ENCODE results near the gene BCL2L1. TPM values are rescaled to one million over a fixed set of nuclear protein-coding genes. Genes with fewer than 3 reads are reported as not detected.

Gene BCL2L1
- total RNA-seq, 1 donor from 2014 or later = 52.9 TPM

DNA sequence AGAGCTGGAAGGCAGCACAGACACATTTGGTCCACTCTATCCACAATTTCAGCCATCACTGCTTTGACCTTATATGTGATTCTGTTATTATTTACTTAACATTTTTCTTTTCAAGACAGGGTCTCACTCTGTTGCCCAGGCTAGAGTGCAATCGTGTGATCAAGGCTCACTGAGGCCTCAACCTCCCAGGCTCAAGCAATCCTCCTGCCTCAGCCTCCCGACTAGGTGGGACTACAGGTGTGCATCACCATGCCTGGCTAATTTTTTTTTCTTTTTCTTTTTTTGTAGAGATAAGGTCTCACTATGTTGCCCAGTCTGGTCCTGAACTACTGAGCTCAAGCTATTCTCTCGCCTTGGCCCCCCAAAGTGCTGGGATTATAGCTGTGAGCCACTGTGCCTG, 40.3 kb downstream of the BCL2L1 start:
- Mint-ChIP-seq H3K27me3 (ENCODE audit: unreplicated experiment) (peaks cover 1% of the 10 kb centered on the region), H3K9me3 (ENCODE audit: unreplicated experiment) (no peaks in the 10 kb centered on the region), H3K4me3 (ENCODE audit: unreplicated experiment) (no peak overlapping the region), H3K4me1 (ENCODE audit: unreplicated experiment) (peaks cover 42% of the 10 kb centered on the region), H3K36me3 (ENCODE audit: low read depth, unreplicated experiment) (peaks cover 29% of the 10 kb centered on the region), H3K27ac (ENCODE audit: unreplicated experiment) (no peak overlapping the region)
- DNase-seq (ENCODE audit: low spot score) = no peak
- TF ChIP-seq, protein P1, sequence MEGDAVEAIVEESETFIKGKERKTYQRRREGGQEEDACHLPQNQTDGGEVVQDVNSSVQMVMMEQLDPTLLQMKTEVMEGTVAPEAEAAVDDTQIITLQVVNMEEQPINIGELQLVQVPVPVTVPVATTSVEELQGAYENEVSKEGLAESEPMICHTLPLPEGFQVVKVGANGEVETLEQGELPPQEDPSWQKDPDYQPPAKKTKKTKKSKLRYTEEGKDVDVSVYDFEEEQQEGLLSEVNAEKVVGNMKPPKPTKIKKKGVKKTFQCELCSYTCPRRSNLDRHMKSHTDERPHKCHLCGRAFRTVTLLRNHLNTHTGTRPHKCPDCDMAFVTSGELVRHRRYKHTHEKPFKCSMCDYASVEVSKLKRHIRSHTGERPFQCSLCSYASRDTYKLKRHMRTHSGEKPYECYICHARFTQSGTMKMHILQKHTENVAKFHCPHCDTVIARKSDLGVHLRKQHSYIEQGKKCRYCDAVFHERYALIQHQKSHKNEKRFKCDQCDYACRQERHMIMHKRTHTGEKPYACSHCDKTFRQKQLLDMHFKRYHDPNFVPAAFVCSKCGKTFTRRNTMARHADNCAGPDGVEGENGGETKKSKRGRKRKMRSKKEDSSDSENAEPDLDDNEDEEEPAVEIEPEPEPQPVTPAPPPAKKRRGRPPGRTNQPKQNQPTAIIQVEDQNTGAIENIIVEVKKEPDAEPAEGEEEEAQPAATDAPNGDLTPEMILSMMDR (IDR thresholded peaks at IDR 0.05; ENCODE audit: unreplicated experiment) = no peak

DNA sequence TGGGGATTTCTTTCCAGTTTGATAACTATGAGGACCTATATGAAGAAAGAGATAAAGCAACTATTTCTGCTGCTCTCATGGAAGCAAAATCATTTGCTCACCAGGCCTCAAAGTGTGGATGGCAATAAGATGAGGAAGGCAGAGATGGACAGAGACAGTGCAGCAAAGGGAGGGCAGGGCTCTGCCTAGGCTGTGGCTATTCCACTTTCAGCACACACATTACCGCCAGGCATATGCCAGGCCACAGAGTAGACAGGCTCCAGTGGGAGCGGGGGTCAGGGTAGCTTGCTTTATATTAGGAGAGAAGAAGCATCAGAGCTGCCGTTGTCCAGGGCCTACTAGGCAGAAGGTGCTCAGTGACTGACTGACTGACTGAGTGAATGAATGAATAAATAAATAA, 40.9 kb downstream of the BCL2L1 start:
- H3K9me3 Mint-ChIP-seq (ENCODE audit: unreplicated experiment) = no peaks in the 10 kb centered on the region

DNA sequence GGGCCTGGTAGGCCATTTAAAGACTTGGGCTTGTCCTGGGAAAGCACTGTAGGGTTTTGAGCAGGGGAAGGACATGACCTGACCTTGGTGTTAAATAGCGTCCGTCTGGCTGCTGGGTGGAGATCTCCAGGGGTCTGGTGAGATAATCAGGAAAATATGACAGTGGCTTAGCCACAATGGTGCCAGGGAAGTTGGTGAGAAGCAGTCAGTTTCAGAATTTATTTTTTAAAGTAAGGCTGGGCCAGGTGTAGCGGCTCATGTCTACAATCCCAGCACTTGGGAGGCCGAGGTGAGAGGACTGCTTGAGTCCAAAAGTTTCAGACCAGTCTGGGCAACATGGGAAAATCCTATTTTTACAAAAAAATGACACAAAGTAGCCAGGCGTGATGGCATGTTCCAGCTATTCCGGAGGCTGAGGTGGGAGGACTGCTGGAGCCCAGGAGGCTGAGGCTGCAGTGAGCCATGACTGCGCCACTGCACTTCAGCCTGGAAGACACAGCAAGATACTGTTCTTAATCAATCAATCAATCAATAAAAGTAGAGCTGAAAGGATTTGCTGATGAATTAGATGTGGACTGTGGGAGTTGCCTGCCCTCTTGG, 41.4 kb downstream of the BCL2L1 start:
- TF ChIP-seq, protein P1 (IDR thresholded peaks at IDR 0.05; ENCODE audit: unreplicated experiment) = no peak
- Mint-ChIP-seq H3K4me3 (ENCODE audit: unreplicated experiment) (peak overlapping the region; percentile 26), H3K36me3 (ENCODE audit: low read depth, unreplicated experiment) (peaks cover 22% of the 10 kb centered on the region), H3K9me3 (ENCODE audit: unreplicated experiment) (no peaks in the 10 kb centered on the region), H3K4me1 (ENCODE audit: unreplicated experiment) (peaks cover 49% of the 10 kb centered on the region), H3K27ac (ENCODE audit: unreplicated experiment) (peak overlapping the region; percentile 5), H3K27me3 (ENCODE audit: unreplicated experiment) (peaks cover 1% of the 10 kb centered on the region)
- no peak for DNase-seq (ENCODE audit: low spot score)

More for the DNA sequence above, 40.9 kb downstream of the BCL2L1 start:
- Mint-ChIP-seq H3K4me1 (ENCODE audit: unreplicated experiment) (peaks cover 44% of the 10 kb centered on the region), H3K27me3 (ENCODE audit: unreplicated experiment) (peaks cover 1% of the 10 kb centered on the region), H3K36me3 (ENCODE audit: low read depth, unreplicated experiment) (peaks cover 24% of the 10 kb centered on the region), H3K4me3 (ENCODE audit: unreplicated experiment) (no peak overlapping the region), H3K27ac (ENCODE audit: unreplicated experiment) (no peak overlapping the region)
- DNase-seq (ENCODE audit: low spot score) = no peak
- TF ChIP-seq, protein P1 (IDR thresholded peaks at IDR 0.05; ENCODE audit: unreplicated experiment) = no peak

DNA sequence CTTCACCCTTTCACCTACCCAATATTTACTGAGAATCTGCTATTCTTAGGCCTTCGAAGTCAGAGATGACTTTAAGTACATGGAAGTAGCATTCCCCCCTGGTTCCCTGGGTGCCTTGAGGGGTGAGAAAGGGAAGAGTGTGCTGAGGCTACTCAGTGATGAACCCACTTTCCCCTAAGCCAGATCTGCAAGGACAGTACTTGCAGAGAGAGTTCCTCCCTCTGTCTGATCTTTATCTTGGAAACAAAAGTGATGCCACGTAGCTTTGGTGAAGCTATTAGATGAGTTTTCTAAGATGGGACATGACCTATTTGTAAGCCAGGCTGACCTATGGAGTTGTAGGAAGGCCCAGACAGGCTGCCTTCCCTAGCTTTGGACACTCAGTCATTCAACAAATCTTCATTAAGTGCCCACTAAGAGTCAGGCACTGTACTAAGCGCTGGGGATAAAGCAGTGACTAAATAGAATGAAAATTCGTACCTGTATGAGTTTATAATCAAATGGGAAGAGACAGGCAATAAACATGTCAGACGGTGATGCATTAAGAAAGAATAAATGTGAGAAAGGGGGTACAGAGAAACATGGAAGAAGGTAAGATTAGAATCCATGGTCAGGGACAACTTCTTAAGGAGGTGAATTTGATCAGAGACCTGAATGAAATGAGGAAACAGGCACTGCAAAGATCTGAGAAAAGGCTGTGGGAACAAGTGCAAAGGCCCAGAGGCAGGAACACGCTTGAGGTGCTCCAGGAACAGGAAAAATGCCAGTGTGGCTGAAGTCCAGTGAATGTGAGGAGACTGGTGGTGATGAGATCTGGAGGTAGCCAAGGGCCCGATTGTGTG, 42.2 kb downstream of the BCL2L1 start:
- H3K9me3 Mint-ChIP-seq (ENCODE audit: unreplicated experiment) = no peaks in the 10 kb centered on the region
- no peak for DNase-seq (ENCODE audit: low spot score)
- H3K36me3 Mint-ChIP-seq (ENCODE audit: low read depth, unreplicated experiment) = peaks cover 18% of the 10 kb centered on the region
- peaks cover 1% of the 10 kb centered on the region for H3K27me3 Mint-ChIP-seq (ENCODE audit: unreplicated experiment)
- peak overlapping the region; percentile 26 for H3K4me3 Mint-ChIP-seq (ENCODE audit: unreplicated experiment)
- TF ChIP-seq, protein P1 (IDR thresholded peaks at IDR 0.05; ENCODE audit: unreplicated experiment) = no peak
- H3K27ac Mint-ChIP-seq (ENCODE audit: unreplicated experiment) = peak overlapping the region; percentile 5
- H3K4me1 Mint-ChIP-seq (ENCODE audit: unreplicated experiment) = peaks cover 56% of the 10 kb centered on the region

Data from endothelial cell (in vitro differentiated cells).